Subcutaneous preadipocyte (primary cell): ENCODE results near the gene TMEM138. TPM values are rescaled to one million over a fixed set of nuclear protein-coding genes. Genes with fewer than 3 reads are reported as not detected.

ENCODE experiments used
- total RNA-seq: library from RNA; depleted of rRNA; stranded (reverse); fragments of >200 nt; gene quantifications from 2 replicates; pipeline ENCODE4 v1.2.3, GENCODE V29; 2012

The TMEM138 gene
- 23.1 and 25.6 TPM in 2 replicates for total RNA-seq

GRCh38 chr11:61361741-61362541 lies at the start of gene TMEM138, which contains the start of gene CYB561A3:
TMEM138 (plus strand) TSS chr11:61362374; CDS start chr11:61364391, 2,017 bp downstream.
CYB561A3 (minus strand) TSS chr11:61361882; CDS start chr11:61356713, 5,169 bp downstream.

GRCh38 chr11:61332797-61333549 lies 29.2 kb upstream of the TMEM138 start, which contains the start of the genes DDB1 and TKFC:
DDB1 (minus strand) TSS chr11:61333105; CDS start chr11:61332968, 137 bp downstream.
TKFC (plus strand) TSS chr11:61333228; CDS start chr11:61334729, 1,501 bp downstream.

Other genes with a start within 250 kb of the TMEM138 start
- 12.9 and 16.2 TPM in 2 replicates for gene VPS37C, start 200.9 kb upstream of the TMEM138 start, total RNA-seq
- gene PGA3, start 158.9 kb upstream of the TMEM138 start, total RNA-seq, result 0.73 and 2.2 TPM in 2 replicates
- gene PGA4, start 140.0 kb upstream of the TMEM138 start, total RNA-seq, result under 0.01 and 0.37 TPM in 2 replicates
- 0.37 and 0.39 TPM in 2 replicates for gene PGA5, start 121.2 kb upstream of the TMEM138 start, total RNA-seq
- gene VWCE, start 67.1 kb upstream of the TMEM138 start, total RNA-seq, result 3.1 and 8.1 TPM in 2 replicates
- gene DDB1, start 29.3 kb upstream of the TMEM138 start, total RNA-seq, result 241 and 273 TPM in 2 replicates
- gene TKFC, start 29.1 kb upstream of the TMEM138 start, total RNA-seq, result 23.9 and 29.1 TPM in 2 replicates
- 28.2 and 29.4 TPM in 2 replicates for gene CYB561A3, start 492 bp upstream of the TMEM138 start, total RNA-seq
- 4.7 and 5.1 TPM in 2 replicates for gene TMEM216, start 30.2 kb downstream of the TMEM138 start, total RNA-seq
- 24.6 and 31.7 TPM in 2 replicates for gene CPSF7, start 67.6 kb downstream of the TMEM138 start, total RNA-seq
- gene SDHAF2, start 67.8 kb downstream of the TMEM138 start, total RNA-seq, result 31.5 and 39.7 TPM in 2 replicates
- under 0.01 TPM in 1 of 2 replicates, not detected in the other for gene LRRC10B, start 146.4 kb downstream of the TMEM138 start, total RNA-seq
- 7.4 and 11.0 TPM in 2 replicates for gene SYT7, start 218.7 kb downstream of the TMEM138 start, total RNA-seq